Endothelial cell of umbilical vein (primary cell): ENCODE measurements around the gene RTN4.

Experiments used
- EZH2 ChIP-seq: IDR thresholded peaks from 2 replicates; pipeline ENCODE4 v1.6.1; 2012; ENCODE audit warnings: borderline replicate concordance, low read depth, mild to moderate bottlenecking, moderate library complexity, low read length, inconsistent platforms; ENCODE audit not compliant: severe bottlenecking
- JUN ChIP-seq: IDR thresholded peaks from 2 replicates; pipeline ENCODE4 v1.6.1; 2011; ENCODE audit warnings: borderline replicate concordance, low read depth; ENCODE audit not compliant: insufficient read length, insufficient read depth
- POLR2A ChIP-seq: IDR thresholded peaks from 2 replicates; pipeline ENCODE4 v1.6.1; 2012; ENCODE audit warnings: low read depth, mild to moderate bottlenecking, control low read depth, low read length
- POLR2AphosphoS5 ChIP-seq: IDR thresholded peaks from 2 replicates; pipeline ENCODE4 v1.6.1; 2012; ENCODE audit warnings: low read depth, mild to moderate bottlenecking, control low read depth, low read length, moderate library complexity; ENCODE audit not compliant: insufficient read depth
- TF ChIP-seq, protein P1 (sequence below), 2 donors: IDR thresholded peaks; 1 replicate in 1 of 2; 2 replicates in 1 of 2; pipeline ENCODE4 v1.5.1; 2011; ENCODE audit warnings: low read length in 2 of 2, mild to moderate bottlenecking in 2 of 2, moderate library complexity in 2 of 2, control low read depth in 1 of 2, inconsistent platforms in 1 of 2, low read depth in 1 of 2; ENCODE audit not compliant: insufficient read depth in 1 of 2; ENCODE audit errors: extremely low read depth in 1 of 2
- TF ChIP-seq, protein P2 (sequence below): IDR thresholded peaks from 2 replicates; pipeline ENCODE4 v1.6.1; 2011; ENCODE audit not compliant: insufficient read depth, insufficient read length

GRCh38 chr2:54995553-54995952, 54.7 kb downstream of the RTN4 start:
- TF ChIP-seq, protein P1, sequence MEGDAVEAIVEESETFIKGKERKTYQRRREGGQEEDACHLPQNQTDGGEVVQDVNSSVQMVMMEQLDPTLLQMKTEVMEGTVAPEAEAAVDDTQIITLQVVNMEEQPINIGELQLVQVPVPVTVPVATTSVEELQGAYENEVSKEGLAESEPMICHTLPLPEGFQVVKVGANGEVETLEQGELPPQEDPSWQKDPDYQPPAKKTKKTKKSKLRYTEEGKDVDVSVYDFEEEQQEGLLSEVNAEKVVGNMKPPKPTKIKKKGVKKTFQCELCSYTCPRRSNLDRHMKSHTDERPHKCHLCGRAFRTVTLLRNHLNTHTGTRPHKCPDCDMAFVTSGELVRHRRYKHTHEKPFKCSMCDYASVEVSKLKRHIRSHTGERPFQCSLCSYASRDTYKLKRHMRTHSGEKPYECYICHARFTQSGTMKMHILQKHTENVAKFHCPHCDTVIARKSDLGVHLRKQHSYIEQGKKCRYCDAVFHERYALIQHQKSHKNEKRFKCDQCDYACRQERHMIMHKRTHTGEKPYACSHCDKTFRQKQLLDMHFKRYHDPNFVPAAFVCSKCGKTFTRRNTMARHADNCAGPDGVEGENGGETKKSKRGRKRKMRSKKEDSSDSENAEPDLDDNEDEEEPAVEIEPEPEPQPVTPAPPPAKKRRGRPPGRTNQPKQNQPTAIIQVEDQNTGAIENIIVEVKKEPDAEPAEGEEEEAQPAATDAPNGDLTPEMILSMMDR (IDR thresholded peaks at IDR 0.05; ENCODE audit: extremely low read depth in 1 of 2, insufficient read depth in 1 of 2, low read depth in 1 of 2, low read length in 2 of 2) = no peak
- TF ChIP-seq POLR2A (no peak), JUN (no peak), POLR2AphosphoS5 (no peak), EZH2 (no peak)
- TF ChIP-seq, protein P2, sequence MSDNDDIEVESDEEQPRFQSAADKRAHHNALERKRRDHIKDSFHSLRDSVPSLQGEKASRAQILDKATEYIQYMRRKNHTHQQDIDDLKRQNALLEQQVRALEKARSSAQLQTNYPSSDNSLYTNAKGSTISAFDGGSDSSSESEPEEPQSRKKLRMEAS = no peak
